Esophagus squamous epithelium (tissue), 5 donors: ENCODE results near the gene HMCN2. TPM values are rescaled to one million over a fixed set of nuclear protein-coding genes. Genes with fewer than 3 reads are reported as not detected.

Experiments
- DNase-seq: peaks from one replicate; lab custom pipeline; 2025; lab: John Stamatoyannopoulos, UW
- H3K27ac ChIP-seq, 4 donors: fragments of 200-600 bp; sonication (generic); one replicate each; pipeline ENCODE4 v1.5.1; 2016 to 2019; ENCODE audit warnings: mild to moderate bottlenecking in 1 of 4
- H3K27me3 ChIP-seq, 4 donors: fragments of 200-600 bp; sonication (generic); 1 replicate in 3 of 4; 2 replicates in 1 of 4; pipeline versions ENCODE4 v1.5.1 to v1.6.0; 2017 to 2021; ENCODE audit warnings: antibody characterized with exemption in 1 of 4
- H3K36me3 ChIP-seq, 3 donors: fragments of 200-600 bp; sonication (generic); one replicate each; pipeline ENCODE4 v1.5.1; 2016 to 2019
- H3K4me1 ChIP-seq, 3 donors: fragments of 200-600 bp; sonication (generic); one replicate each; pipeline ENCODE4 v1.5.1; 2017 to 2019
- H3K4me3 ChIP-seq, 4 donors: fragments of 200-600 bp; sonication (generic); 1 replicate in 3 of 4; 2 replicates in 1 of 4; pipeline ENCODE4 v1.5.1; 2016 to 2019; ENCODE audit warnings: mild to moderate bottlenecking in 2 of 4, moderate library complexity in 1 of 4
- H3K9me3 ChIP-seq, 3 donors: fragments of 200-600 bp; sonication (generic); one replicate each; pipeline ENCODE4 v1.5.1; 2016 to 2019
- POLR2A ChIP-seq, 4 donors: fragments of 450-650 bp; IDR thresholded peaks; one replicate each; pipeline ENCODE4 v1.6.1; 2017; ENCODE audit warnings: antibody characterized with exemption in 4 of 4, mild to moderate bottlenecking in 4 of 4, moderate library complexity in 3 of 4
- WGBS, 2 donors: methylation state at CpG; one replicate each; pipeline ENCODE4 v1.1.5; 2018; 5-methylcytosine and 5-hydroxymethylcytosine counted together
- intact Hi-C: fragments of 100-400 bp; cut with DNase I; formaldehyde crosslinking; loops from one replicate; pipeline ENCODE4 v1.15.0; 2022
- total RNA-seq, 4 donors: library from RNA; depleted of rRNA; stranded (reverse); fragments of >200 nt; gene quantifications; one replicate each; pipeline ENCODE4 v1.1.0, GENCODE V29; 2016
- TF ChIP-seq, protein P1 (sequence below), 6 experiments: fragments of 450-650 bp in 4 of 6; fragments of 200-600 bp in 2 of 6; sonication (generic) in 2 of 6; IDR thresholded peaks; one replicate each; pipeline ENCODE4 v1.5.1; 2016 to 2019; ENCODE audit warnings: antibody characterized with exemption in 6 of 6, mild to moderate bottlenecking in 4 of 6, moderate library complexity in 4 of 6
- donor health status: DM: yes; HTN: yes; CAD: no.

Gene HMCN2
- total RNA-seq, 4 donors from 2014 or later = 0.53 to 4.8 (median 0.78) TPM

- H3K27ac ChIP-seq = no peak overlapping the region
- peaks cover 49 to 81% (median 56%) of the 10 kb centered on the region in 3 donors for H3K4me1 ChIP-seq
Observed at GRCh38 chr9:130448035-130448624, 182.6 kb downstream of the HMCN2 start.

GRCh38 chr9:130448771-130449603, 183.4 kb downstream of the HMCN2 start:
- no peak overlapping the region for H3K27ac ChIP-seq
- intact Hi-C loops = no loop called here

More at GRCh38 chr9:130448035-130448624, 182.6 kb downstream of the HMCN2 start:
- WGBS, 2 donors = 28 to 52% methylated on average over 8 to 9 of the region's 12 CpGs
- H3K4me3 ChIP-seq = no peak overlapping the region
- no peak for DNase-seq
- TF ChIP-seq, protein P1, sequence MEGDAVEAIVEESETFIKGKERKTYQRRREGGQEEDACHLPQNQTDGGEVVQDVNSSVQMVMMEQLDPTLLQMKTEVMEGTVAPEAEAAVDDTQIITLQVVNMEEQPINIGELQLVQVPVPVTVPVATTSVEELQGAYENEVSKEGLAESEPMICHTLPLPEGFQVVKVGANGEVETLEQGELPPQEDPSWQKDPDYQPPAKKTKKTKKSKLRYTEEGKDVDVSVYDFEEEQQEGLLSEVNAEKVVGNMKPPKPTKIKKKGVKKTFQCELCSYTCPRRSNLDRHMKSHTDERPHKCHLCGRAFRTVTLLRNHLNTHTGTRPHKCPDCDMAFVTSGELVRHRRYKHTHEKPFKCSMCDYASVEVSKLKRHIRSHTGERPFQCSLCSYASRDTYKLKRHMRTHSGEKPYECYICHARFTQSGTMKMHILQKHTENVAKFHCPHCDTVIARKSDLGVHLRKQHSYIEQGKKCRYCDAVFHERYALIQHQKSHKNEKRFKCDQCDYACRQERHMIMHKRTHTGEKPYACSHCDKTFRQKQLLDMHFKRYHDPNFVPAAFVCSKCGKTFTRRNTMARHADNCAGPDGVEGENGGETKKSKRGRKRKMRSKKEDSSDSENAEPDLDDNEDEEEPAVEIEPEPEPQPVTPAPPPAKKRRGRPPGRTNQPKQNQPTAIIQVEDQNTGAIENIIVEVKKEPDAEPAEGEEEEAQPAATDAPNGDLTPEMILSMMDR (IDR thresholded peaks at IDR 0.05) = no peak
- no peak for TF ChIP-seq POLR2A (IDR thresholded peaks at IDR 0.05)
- H3K9me3 ChIP-seq = no peaks in the 10 kb centered on the region
- H3K27me3 ChIP-seq = peaks cover 0 to 47% (median 1%) of the 10 kb centered on the region in 4 donors
- H3K36me3 ChIP-seq = no peaks in the 10 kb centered on the region
- intact Hi-C loops = no loop called here

DNA sequence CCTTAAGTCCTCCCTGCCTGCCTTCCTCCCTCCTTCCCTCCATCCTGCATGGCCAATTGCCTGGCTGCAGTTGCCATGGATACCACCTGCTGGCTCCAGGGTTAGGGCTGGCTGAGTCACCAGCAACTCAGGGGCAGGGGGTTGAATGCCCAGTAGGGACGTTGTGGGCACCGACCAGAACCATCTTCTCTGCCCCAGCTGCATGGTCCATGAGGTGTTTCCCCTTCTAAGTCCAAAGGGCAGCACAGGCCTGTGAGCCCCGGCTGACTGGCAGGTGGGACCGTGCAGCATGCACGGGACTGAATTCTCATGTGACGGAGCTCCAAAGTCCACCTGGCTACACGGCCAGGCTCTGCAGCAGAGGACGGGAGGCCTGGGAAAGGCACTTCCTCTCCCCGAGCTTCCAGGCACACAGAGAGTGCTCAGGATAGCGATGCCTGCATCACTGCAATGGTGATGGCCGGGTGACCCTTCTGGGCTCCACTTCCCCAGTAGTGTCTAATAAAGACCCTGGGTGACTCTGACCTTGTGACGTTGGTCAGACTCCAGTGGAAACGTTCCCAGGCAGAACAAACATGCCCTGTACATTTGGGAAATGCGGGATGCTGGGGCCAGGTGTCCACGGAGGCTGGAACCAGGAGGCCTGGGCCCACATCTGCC, 184.9 kb downstream of the HMCN2 start:
- peaks cover 32 to 71% (median 46%) of the 10 kb centered on the region in 3 donors for H3K4me1 ChIP-seq
- intact Hi-C loops = no loop called here

More at GRCh38 chr9:130448771-130449603, 183.4 kb downstream of the HMCN2 start:
- Histone ChIP-seq H3K4me3 (no peak overlapping the region), H3K36me3 (no peaks in the 10 kb centered on the region), H3K9me3 (no peaks in the 10 kb centered on the region), H3K27me3 (peaks cover 0 to 38% (median 1%) of the 10 kb centered on the region in 4 donors), H3K4me1 (peaks cover 47 to 86% (median 56%) of the 10 kb centered on the region in 3 donors)
- DNase-seq = no peak
- TF ChIP-seq, protein P1 (IDR thresholded peaks at IDR 0.05) = no peak
- no peak for TF ChIP-seq POLR2A (IDR thresholded peaks at IDR 0.05)
- whole genome bisulfite sequencing, 2 donors = 81 to 82% methylated on average over 6 to 7 of the region's 10 CpGs

GRCh38 chr9:130451004-130451390, 185.4 kb downstream of the HMCN2 start:
- intact Hi-C loops = no loop called here
- no peak for TF ChIP-seq POLR2A (IDR thresholded peaks at IDR 0.05)
- TF ChIP-seq, protein P1 (IDR thresholded peaks at IDR 0.05) = no peak
- WGBS, 2 donors = 52 to 58% methylated on average over 4 to 6 of the region's 14 CpGs
- no peak for DNase-seq
- H3K4me3 ChIP-seq = no peak overlapping the region
- H3K9me3 ChIP-seq = no peaks in the 10 kb centered on the region
- H3K27ac ChIP-seq = peak overlapping the region in 3 of 4 donors; percentile 40 to 82 (median 68)
- no peaks in the 10 kb centered on the region for H3K36me3 ChIP-seq
- peaks cover 31 to 66% (median 41%) of the 10 kb centered on the region in 3 donors for H3K4me1 ChIP-seq
- peaks cover 0 to 19% (median 0%) of the 10 kb centered on the region in 4 donors for H3K27me3 ChIP-seq

More for the DNA sequence above, 184.9 kb downstream of the HMCN2 start:
- no peak for TF ChIP-seq POLR2A (IDR thresholded peaks at IDR 0.05)
- TF ChIP-seq, protein P1 (IDR thresholded peaks at IDR 0.05) = no peak
- Histone ChIP-seq H3K9me3 (no peaks in the 10 kb centered on the region), H3K36me3 (no peaks in the 10 kb centered on the region), H3K27me3 (peaks cover 0 to 24% (median under 1%) of the 10 kb centered on the region in 4 donors), H3K4me3 (no peak overlapping the region), H3K27ac (peak overlapping the region in 2 of 4 donors; percentile 68 to 82)
- WGBS, 2 donors = 71 to 76% methylated on average over 6 to 8 of the region's 15 CpGs
- DNase-seq = no peak
